HG02623 (cell line): Measurements from ENCODE around the gene POLR1A.
A peak's percentile ranks its signal among the peaks of the same experiment; 100 is the strongest.

ENCODE experiments used
- ATAC-seq: cut with Tn5 transposase; IDR thresholded peaks from one replicate; pipeline ENCODE4 v1.9.1; 2021; ENCODE audit warnings: moderate library complexity; ENCODE audit not compliant: unreplicated experiment

Gene POLR1A

DNA sequence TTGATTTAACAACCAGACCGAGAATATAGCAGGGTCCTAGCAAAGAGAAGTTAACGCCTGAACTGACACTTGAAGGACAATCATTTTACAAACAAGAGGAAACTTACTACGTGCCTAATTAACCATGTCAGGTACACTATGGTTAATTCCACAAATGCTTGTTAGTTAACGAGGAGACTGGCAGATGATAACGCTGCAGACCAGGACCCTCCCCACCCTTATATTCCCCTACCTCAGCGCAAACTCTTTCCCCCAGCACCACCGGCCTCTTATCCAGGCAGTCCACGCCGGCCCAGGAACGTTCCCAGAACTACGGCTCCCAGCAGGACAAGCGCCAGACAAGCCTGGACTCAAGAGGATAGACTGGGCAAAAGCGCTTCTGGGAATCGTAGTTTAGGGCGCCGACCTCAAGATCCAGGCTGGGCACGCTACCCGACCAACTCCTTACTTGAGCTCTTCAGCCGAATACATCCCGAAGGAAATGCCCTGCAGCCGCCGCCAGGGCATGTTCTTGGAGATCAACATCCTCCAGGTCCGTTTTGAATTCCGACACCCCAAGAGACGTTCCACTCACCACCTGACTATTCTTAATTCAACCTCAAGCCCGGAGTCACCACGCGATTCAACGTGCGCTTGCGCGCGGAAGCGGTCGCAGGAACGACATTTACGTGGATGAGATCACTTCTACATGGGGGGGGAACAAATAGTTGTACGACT, at the start of gene POLR1A:
TSS of gene POLR1A (minus strand) at position 635 of the 717 bp plus-strand sequence. CDS start at position 525, 110 bp downstream.
- peak; percentile 69 for ATAC-seq

DNA sequence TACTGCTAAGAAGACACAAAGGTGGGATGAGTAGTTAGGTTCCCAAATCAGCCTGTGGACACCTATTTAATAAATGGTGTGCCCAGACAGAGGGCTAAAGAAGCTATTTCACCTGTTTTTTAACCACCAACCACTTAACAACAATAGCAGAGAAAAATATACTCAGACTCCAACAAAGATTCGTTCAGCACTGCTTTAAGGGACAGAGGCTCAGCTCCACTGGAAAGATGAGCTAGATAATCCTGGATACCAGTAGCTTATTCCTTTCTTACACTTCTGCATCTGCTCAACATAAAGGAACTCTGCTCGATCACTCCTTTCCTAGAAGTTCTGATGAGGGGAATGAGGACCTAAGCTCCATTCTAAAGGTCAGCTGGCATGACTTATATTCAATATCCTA, 44.8 kb upstream of the POLR1A start:
- no peak for ATAC-seq

DNA sequence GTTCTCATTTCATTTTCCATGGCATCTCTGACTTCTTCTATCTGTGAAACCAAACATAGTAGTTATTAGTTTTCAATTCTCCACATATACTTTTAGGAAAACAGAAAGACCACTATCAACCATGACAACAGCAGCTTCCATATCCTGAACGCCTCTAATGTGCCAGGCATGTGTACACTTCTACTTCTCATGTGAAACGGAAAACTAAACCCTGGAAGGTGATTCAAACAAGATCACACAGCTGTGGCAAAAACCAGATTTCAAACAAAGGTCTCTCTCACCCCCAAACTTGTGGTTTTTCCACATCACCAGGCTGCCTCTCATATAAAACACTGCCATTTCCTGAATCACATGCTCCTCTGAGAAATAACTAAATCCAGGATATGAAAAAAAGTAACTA, 42.1 kb upstream of the POLR1A start:
- no peak for ATAC-seq

- ATAC-seq, result no peak
Observed at GRCh38 chr2:86143926-86144685, 38.4 kb upstream of the POLR1A start.

- no peak for ATAC-seq
Observed at GRCh38 chr2:86143307-86143706, 37.6 kb upstream of the POLR1A start.

DNA sequence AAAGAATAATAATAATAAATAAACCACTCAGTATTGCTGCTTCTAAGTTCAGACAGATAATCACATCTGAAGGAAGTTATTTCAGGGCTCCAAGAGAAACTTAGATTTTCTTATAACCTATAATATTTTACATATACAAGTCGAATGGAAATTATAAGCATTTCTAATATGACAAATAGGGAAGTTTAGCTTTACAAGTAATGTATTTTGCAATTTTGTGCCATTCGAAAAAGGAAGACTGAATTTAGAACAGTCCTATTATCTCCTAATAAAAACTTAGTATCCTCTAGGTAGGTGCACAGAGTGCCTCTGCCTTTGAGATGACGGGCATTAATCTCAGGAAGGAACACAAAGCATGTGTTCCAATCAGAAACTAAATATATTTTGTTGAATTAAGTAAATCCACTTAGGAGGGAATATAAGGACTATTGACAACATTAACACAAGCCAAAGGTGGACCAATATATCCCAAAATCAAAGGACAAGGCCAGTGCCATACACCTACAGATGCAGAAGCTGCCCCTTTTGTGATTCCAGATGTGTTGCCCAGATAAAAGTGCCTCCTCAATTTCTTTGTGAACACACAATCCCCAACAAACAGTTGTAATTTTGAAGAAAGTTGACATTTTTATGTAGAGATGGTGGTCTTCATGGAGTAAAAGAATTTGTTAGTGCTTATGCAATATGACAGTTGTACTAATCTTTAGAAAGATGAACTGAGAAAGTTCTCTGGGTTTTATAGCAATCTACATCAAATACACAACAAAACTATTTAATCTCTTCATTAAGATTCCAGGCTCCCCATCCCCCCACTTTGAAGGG, 37.0 kb upstream of the POLR1A start:
- ATAC-seq, result no peak

- ATAC-seq, result no peak
Observed at GRCh38 chr2:86140969-86141392, 35.3 kb upstream of the POLR1A start.

DNA sequence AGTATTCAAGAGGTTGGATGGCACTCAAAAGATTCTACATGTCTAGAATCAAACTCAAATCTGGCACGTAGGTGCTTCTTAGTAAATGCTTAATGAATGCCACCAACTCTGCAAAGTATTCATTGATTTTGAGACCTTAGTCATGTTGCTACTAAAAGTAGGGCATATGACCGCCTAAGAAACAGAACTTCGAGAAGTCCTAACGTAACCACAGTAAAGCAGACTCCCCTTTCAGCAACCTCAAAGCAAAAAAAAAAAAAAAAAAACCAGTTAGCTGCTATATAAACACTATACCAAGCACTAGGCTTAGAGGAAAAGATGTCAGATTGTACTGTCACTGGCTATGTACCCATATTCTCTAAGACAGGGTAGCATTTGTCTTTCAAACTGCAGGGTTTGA, 34.3 kb upstream of the POLR1A start:
- ATAC-seq, result no peak

DNA sequence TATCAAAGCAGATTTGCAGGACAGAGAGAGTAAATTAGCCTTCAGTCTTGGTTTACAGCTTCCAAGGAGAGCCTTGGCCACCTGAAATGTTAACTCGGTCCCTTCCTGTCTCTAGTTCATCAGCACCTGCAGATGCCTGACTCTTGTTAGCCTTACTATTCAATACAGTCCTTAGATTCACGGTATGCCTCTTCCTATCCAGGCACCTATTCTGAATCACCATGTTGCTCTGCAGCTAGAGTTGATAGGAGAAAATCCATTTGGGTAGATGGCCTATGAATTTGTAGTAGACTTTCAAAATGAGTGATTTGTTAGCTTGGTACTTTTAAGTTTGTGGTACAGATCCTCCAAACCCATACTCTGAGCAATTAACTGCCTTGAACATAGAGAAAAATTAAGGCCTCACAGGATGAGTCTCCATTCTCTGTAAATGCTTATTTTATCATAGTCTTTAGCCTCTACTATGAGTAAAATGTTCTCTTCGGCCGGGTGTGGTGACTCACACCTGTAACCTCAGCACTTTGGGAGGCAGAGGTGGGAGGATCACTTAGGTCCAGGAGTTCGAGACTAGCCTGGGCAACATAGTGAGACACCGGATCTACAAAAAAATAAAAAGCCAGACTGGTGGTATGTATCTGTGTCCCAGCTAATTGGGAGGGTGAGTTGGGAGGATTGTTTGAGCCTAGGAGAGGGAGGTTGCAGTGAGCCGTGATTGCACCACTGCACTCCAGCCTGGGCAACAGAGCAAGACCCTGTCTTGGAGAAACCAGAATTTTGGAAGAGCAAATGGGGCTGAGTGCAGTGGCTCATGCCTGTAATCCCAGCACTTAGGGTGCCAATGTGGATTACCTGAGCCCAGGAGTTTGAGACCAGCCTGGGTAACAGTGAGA, 33.3 kb upstream of the POLR1A start:
- ATAC-seq, result no peak

DNA sequence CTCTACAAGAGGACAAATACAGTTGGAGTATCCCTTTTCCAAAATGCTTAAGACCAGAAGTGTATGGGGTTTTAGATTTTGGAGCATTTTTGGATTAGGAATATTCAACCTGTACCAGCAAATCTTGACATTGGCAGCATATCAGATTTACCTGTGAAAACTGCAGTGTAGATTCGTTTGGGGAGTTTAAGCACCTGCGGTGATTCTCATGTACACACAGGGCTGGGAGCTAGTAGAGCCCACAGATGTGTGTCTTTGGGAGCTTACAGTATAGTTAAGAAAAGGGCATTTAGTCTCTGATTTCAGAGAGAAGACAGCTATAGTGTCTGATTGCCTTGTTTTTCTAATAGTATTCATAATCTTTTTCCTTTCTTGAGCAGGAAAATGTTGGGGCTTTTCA, 30.5 kb upstream of the POLR1A start:
- no peak for ATAC-seq

DNA sequence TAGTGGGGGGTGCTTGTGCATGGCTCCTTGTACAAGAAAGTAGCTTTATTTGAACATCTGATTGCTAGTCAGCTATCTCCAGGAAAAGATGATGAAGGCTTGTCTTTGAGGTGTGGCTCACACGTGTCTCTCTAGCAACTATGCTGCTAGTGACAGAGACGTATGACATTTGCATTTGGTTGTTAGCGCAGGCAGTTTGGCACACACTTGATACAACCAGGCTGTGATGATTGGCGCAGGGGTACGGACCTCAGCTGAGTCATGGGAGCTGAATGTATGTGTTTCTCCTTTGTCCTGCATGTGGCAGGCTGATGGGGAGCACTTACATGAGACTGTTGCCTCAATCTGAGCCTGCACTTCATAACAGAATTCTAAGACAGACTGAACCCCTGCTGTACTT, 30.0 kb upstream of the POLR1A start:
- ATAC-seq, result no peak

DNA sequence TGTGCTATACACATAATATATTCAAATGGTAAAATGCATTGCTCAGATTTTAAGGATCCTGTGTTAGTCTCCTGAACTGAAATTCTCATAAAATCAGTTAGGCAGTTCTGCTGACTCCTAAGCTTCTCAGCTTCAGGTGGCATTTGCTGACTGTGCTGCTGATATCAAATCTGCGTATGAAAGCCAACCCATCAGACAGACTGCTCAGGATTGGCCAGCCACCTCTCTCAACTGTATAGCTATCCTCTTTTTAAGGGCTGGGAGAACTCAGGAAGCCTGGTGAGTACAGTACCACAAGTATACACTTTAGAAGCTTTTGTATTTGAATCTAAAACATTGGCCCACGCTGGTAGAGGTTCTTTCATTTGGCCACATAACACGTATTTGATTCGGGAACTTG, 29.0 kb upstream of the POLR1A start:
- no peak for ATAC-seq

GRCh38 chr2:86124683-86125082, 19.0 kb upstream of the POLR1A start:
- no peak for ATAC-seq

DNA sequence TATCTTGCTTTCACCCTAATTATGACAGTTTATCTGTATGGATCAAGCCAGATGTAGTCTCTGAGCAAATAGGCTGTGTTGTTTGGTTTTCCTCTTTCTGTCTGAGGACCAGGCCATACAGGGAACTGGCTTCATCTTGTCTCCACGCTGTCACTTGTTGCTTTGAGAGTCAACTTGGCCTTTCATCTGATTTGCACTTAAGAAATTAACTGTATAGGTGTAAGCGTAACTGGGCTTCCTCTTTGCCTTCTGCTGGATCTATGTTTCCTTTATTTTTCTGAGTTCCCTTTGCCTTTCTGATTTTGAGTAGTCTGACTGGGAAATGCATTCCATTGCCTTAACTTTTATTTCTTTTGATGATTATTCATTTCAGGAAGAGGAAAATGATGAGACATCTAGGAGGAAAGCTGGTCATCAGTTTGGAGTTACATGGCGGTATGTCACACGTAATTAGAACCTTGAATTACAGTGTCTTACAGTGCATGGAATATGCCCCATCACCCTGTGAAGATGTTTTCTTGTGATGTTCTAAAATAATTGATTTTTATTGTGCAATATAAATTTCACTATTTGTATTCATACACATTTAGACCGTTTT, 17.7 kb upstream of the POLR1A start:
- ATAC-seq, result no peak

- no peak for ATAC-seq
Observed at GRCh38 chr2:86118130-86118529, 12.4 kb upstream of the POLR1A start.

GRCh38 chr2:86107031-86107430, 1.3 kb upstream of the POLR1A start:
- ATAC-seq, result no peak

GRCh38 chr2:86105969-86106945, 571 bp upstream of the POLR1A start, which contains the start of gene PTCD3:
Gene PTCD3, plus strand, starts transcription at chr2:86106235. Its CDS starts 13 bp downstream, at chr2:86106248.
- ATAC-seq, result peak; percentile 82

GRCh38 chr2:86102157-86102556, 3.5 kb downstream of the POLR1A start:
- ATAC-seq, result no peak

- no peak for ATAC-seq
Observed at GRCh38 chr2:86097913-86098312, 7.8 kb downstream of the POLR1A start.
